ENCODE data around the gene IFRD2. TPM values are rescaled to one million over a fixed set of nuclear protein-coding genes. Genes with fewer than 3 reads are reported as not detected.

IFRD2 gene
- polyA plus RNA-seq, 1 donor, result 55.4 TPM

GRCh38 chr3:50336452-50337174 lies 44.4 kb upstream of the IFRD2 start:
- peaks cover 30% of the 10 kb centered on the region for H3K4me1 ChIP-seq (ENCODE audit: control insufficient read depth, insufficient read depth, low read length)
- peaks cover 7% of the 10 kb centered on the region for H3K36me3 ChIP-seq (ENCODE audit: control insufficient read depth, insufficient read depth, low read length)
- DNase-seq, result no peak
- peaks cover 18% of the 10 kb centered on the region for H3K27me3 ChIP-seq (ENCODE audit: control insufficient read depth, insufficient read depth, low read length)
- peak overlapping the region; percentile 93 for H3K27ac ChIP-seq (ENCODE audit: low read length)
- peaks cover 6% of the 10 kb centered on the region for H3K9me3 ChIP-seq (ENCODE audit: control insufficient read depth, low read depth, low read length)
- H3K4me3 ChIP-seq (ENCODE audit: low read length), result peak overlapping the region; percentile 68
- WGBS (ENCODE audit: insufficient coverage, low lambda C conversion rate), result no CpG with 5 or more reads among the region's 31 CpGs

- Histone ChIP-seq H3K36me3 (ENCODE audit: control insufficient read depth, insufficient read depth, low read length) (peaks cover 28% of the 10 kb centered on the region), H3K4me3 (ENCODE audit: low read length) (no peak overlapping the region), H3K27ac (ENCODE audit: low read length) (peak overlapping the region; percentile 14), H3K27me3 (ENCODE audit: control insufficient read depth, insufficient read depth, low read length) (no peaks in the 10 kb centered on the region), H3K9me3 (ENCODE audit: control insufficient read depth, low read depth, low read length) (peaks cover 3% of the 10 kb centered on the region), H3K4me1 (ENCODE audit: control insufficient read depth, insufficient read depth, low read length) (peaks cover 27% of the 10 kb centered on the region)
- 33% methylated on average over 1 of the region's 5 CpGs for WGBS (ENCODE audit: insufficient coverage, low lambda C conversion rate)
- DNase-seq, result no peak
Measured at GRCh38 chr3:50334339-50335075, 42.3 kb upstream of the IFRD2 start.

DNA sequence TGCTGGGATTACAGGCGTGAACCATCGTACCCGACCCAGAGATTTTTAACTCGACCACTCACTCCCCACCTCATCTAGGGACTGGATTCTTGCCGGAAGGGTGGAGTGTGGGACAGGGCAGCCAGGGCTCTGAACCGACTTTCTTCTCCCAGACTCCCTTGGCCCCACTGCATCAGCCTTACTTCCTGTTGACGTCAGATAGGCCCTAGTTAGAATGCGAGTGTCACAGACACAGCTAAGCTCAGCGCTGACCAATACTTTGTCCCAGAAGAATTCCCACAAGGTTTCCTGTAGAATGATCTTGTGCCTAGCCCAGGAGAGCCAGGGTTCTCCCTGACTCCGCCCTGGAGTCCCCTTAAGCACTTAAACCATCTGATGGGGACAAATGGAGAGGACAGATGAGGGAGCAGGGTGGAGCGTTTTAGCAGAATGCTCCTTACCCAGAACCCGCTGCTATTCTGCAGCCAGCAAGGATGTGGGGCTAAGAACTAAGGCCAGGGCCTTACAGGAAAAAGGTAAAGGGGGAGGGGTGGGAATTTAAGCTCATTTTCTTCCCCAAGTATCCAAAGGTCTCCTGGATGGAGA lies 41.6 kb upstream of the IFRD2 start:
- no peak for DNase-seq
- H3K9me3 ChIP-seq (ENCODE audit: control insufficient read depth, low read depth, low read length), result peaks cover 3% of the 10 kb centered on the region
- 93% methylated on average over 3 of the region's 12 CpGs for WGBS (ENCODE audit: insufficient coverage, low lambda C conversion rate)
- no peaks in the 10 kb centered on the region for H3K27me3 ChIP-seq (ENCODE audit: control insufficient read depth, insufficient read depth, low read length)
- H3K27ac ChIP-seq (ENCODE audit: low read length), result peak overlapping the region; percentile 14
- no peak overlapping the region for H3K4me3 ChIP-seq (ENCODE audit: low read length)
- peaks cover 27% of the 10 kb centered on the region for H3K4me1 ChIP-seq (ENCODE audit: control insufficient read depth, insufficient read depth, low read length)
- peaks cover 32% of the 10 kb centered on the region for H3K36me3 ChIP-seq (ENCODE audit: control insufficient read depth, insufficient read depth, low read length)

- Histone ChIP-seq H3K36me3 (ENCODE audit: control insufficient read depth, insufficient read depth, low read length) (peaks cover 32% of the 10 kb centered on the region), H3K27me3 (ENCODE audit: control insufficient read depth, insufficient read depth, low read length) (no peaks in the 10 kb centered on the region), H3K27ac (ENCODE audit: low read length) (no peak overlapping the region), H3K4me1 (ENCODE audit: control insufficient read depth, insufficient read depth, low read length) (peaks cover 32% of the 10 kb centered on the region), H3K9me3 (ENCODE audit: control insufficient read depth, low read depth, low read length) (no peaks in the 10 kb centered on the region), H3K4me3 (ENCODE audit: low read length) (no peak overlapping the region)
- WGBS (ENCODE audit: insufficient coverage, low lambda C conversion rate), result no CpG with 5 or more reads among the region's 19 CpGs
- DNase-seq, result no peak
Measured at GRCh38 chr3:50331364-50331907, 39.2 kb upstream of the IFRD2 start.

DNA sequence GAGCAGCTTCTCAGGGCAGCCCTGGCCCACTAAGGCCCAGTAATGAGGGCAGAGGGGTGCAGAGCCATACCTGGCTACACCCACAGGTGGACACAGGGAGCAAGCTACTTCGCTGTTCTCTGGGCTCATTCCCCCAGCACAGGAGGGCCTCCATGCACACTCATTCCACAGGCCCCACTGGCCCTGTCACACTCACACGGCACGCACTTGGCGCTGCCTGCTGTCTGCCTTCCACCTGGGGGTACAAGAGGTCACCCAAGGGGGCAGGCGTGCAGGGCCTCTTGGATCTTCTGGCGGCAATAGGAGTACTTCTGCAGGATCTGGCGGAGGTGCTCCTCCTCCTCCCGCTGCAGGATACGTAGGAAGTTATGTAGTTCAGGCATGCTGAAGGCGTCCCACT lies 38.1 kb upstream of the IFRD2 start:
- H3K36me3 ChIP-seq (ENCODE audit: control insufficient read depth, insufficient read depth, low read length), result peaks cover 42% of the 10 kb centered on the region
- no peak overlapping the region for H3K27ac ChIP-seq (ENCODE audit: low read length)

DNA sequence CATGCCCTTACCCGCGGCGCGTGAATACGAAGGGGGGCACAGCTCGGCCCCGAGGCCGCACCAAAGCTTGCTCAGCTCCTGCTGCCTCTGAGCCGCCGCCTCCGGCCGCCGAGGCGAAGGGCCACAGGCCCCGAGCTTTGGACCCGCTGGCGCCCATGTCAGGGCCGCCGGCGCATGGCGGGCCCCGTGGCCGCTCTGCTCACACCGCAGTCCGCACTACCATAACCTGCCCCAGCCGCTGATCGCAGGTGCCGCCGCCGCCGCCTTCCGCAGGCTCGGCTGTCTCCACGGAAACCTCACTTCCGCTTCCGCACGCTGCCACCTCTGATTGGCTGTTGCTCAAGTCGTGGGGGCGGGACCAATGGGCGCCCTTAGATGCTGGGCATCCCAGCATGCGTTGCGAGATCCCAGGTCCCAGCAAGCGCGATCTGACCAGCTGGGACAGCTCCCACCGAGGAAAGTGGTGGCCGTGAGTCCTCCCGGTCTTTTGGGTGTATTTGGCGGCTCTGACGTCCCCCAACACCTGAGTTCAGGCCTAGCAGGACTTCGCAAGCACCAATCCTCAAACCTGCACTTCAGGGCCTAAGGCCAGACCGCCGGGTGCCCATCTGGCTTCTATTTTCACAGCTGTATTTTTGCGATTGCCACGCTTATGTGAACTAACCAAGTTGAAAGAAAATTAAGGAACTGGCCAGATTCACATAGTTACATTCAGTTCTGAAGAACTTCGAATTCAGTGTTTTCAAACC lies 35.9 kb upstream of the IFRD2 start, which contains the start of gene TUSC2:
Gene TUSC2, minus strand, starts transcription at position 281 of the 749 bp plus-strand sequence. Its CDS starts 124 bp downstream, at position 157.
- peaks cover 30% of the 10 kb centered on the region for H3K4me1 ChIP-seq (ENCODE audit: control insufficient read depth, insufficient read depth, low read length)
- WGBS (ENCODE audit: insufficient coverage, low lambda C conversion rate), result 50% methylated on average over 2 of the region's 55 CpGs
- peak within 1 kb of the TSS; percentile 89 for H3K4me3 ChIP-seq (ENCODE audit: low read length)
- DNase-seq, result peak; percentile 97
- peak within 1 kb of the TSS; percentile 83 for H3K27ac ChIP-seq (ENCODE audit: low read length)
- H3K27me3 ChIP-seq (ENCODE audit: control insufficient read depth, insufficient read depth, low read length), result no peaks in the 10 kb centered on the region
- peaks cover 47% of the 10 kb centered on the region for H3K36me3 ChIP-seq (ENCODE audit: control insufficient read depth, insufficient read depth, low read length)
- H3K9me3 ChIP-seq (ENCODE audit: control insufficient read depth, low read depth, low read length), result no peaks in the 10 kb centered on the region

More for the DNA sequence above, 38.1 kb upstream of the IFRD2 start:
- no peaks in the 10 kb centered on the region for H3K27me3 ChIP-seq (ENCODE audit: control insufficient read depth, insufficient read depth, low read length)
- DNase-seq, result no peak
- WGBS (ENCODE audit: insufficient coverage, low lambda C conversion rate), result no CpG with 5 or more reads among the region's 10 CpGs
- peaks cover 21% of the 10 kb centered on the region for H3K4me1 ChIP-seq (ENCODE audit: control insufficient read depth, insufficient read depth, low read length)
- H3K4me3 ChIP-seq (ENCODE audit: low read length), result no peak overlapping the region
- no peaks in the 10 kb centered on the region for H3K9me3 ChIP-seq (ENCODE audit: control insufficient read depth, low read depth, low read length)

DNA sequence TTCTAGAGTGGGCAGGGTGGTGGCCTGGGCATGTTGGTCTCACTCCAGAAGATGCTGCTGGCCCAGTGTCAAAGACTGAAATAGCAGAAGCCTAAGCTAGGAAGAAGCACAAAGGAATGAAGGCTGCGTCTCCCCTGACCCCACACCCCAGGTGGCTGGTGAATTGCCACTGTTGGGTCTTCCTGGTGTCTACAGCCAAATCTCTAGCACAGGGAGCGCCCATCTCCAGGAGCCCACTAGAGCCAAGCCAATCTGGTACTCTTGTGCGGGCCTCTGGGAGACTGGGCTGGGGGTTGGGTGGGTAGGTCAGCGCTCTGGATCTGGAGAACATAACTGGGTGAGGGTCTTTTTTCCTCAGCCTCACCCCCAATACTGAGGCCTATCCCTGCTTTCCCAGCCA lies 34.9 kb upstream of the IFRD2 start:
- H3K27me3 ChIP-seq (ENCODE audit: control insufficient read depth, insufficient read depth, low read length), result no peaks in the 10 kb centered on the region
- peaks cover 45% of the 10 kb centered on the region for H3K36me3 ChIP-seq (ENCODE audit: control insufficient read depth, insufficient read depth, low read length)
- no peaks in the 10 kb centered on the region for H3K9me3 ChIP-seq (ENCODE audit: control insufficient read depth, low read depth, low read length)
- peaks cover 40% of the 10 kb centered on the region for H3K4me1 ChIP-seq (ENCODE audit: control insufficient read depth, insufficient read depth, low read length)
- H3K4me3 ChIP-seq (ENCODE audit: low read length), result peak overlapping the region; percentile 89
- WGBS (ENCODE audit: insufficient coverage, low lambda C conversion rate), result no CpG with 5 or more reads among the region's 4 CpGs
- H3K27ac ChIP-seq (ENCODE audit: low read length), result no peak overlapping the region
- DNase-seq, result no peak

GRCh38 chr3:50326182-50326541 lies 33.9 kb upstream of the IFRD2 start:
- Histone ChIP-seq H3K27me3 (ENCODE audit: control insufficient read depth, insufficient read depth, low read length) (no peaks in the 10 kb centered on the region), H3K4me3 (ENCODE audit: low read length) (no peak overlapping the region), H3K9me3 (ENCODE audit: control insufficient read depth, low read depth, low read length) (no peaks in the 10 kb centered on the region), H3K4me1 (ENCODE audit: control insufficient read depth, insufficient read depth, low read length) (peaks cover 43% of the 10 kb centered on the region), H3K36me3 (ENCODE audit: control insufficient read depth, insufficient read depth, low read length) (peaks cover 35% of the 10 kb centered on the region), H3K27ac (ENCODE audit: low read length) (no peak overlapping the region)
- no CpG with 5 or more reads among the region's 8 CpGs for WGBS (ENCODE audit: insufficient coverage, low lambda C conversion rate)
- no peak for DNase-seq

DNA sequence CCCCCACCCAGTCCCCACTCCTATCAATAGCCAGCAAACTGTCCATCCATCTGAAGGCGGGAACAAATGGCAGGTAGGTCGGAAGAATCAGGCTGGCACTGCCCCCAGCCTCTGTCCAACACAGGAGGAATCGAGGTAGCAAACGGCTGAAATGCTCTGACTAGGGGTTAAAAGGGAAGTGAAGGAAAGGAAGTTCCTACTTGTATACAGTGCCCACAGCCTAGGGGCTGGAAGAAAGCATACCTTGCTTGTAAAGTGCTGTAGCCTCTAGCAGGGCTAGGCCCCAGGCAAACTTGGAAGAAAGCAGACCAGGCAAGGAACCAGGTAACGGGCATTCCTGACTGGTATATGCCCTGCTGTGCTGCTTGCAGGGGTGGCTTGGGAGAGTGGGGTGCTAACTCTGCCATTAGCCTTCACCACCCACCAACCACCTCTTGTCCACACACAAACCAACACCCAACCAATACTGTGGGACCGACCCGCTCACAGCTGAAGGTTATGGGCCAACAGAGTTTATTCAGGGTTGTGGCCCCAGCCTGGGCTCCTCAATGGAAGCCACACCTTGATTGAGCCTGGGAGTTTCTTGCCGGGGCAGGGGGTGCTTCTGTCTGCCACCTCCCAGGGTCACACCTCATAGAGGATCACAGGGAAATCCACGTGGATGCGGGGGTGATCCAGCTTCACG lies 33.4 kb upstream of the IFRD2 start:
- WGBS (ENCODE audit: insufficient coverage, low lambda C conversion rate), result 100% methylated on average over 2 of the region's 11 CpGs
- peaks cover 43% of the 10 kb centered on the region for H3K4me1 ChIP-seq (ENCODE audit: control insufficient read depth, insufficient read depth, low read length)
- no peaks in the 10 kb centered on the region for H3K27me3 ChIP-seq (ENCODE audit: control insufficient read depth, insufficient read depth, low read length)
- peaks cover 30% of the 10 kb centered on the region for H3K36me3 ChIP-seq (ENCODE audit: control insufficient read depth, insufficient read depth, low read length)
- no peaks in the 10 kb centered on the region for H3K9me3 ChIP-seq (ENCODE audit: control insufficient read depth, low read depth, low read length)
- H3K27ac ChIP-seq (ENCODE audit: low read length), result no peak overlapping the region
- H3K4me3 ChIP-seq (ENCODE audit: low read length), result no peak overlapping the region
- DNase-seq, result no peak

Measured in large intestine (tissue), 3 donors.